Sigmoid colon (tissue), 7 donors: Measurements from ENCODE around the gene CCDC146. TPM values are rescaled to one million over a fixed set of nuclear protein-coding genes. Genes with fewer than 3 reads are reported as not detected.
"Not testable (repeated sequence)": the region's sequence is repeated elsewhere in the genome, so short reads cannot be mapped to it uniquely, and the experiment has no call there.

ENCODE experiments used
- DNase-seq: peaks from one replicate; pipeline ENCODE4 v3.0.0-alpha.2; 2019
- H3K27ac ChIP-seq, 4 donors: fragments of 200-600 bp; sonication (generic); one replicate each; pipeline ENCODE4 v1.5.1; 2016 to 2019; ENCODE audit warnings: mild to moderate bottlenecking in 1 of 4
- H3K27me3 ChIP-seq, 3 donors: fragments of 200-600 bp; sonication (generic); one replicate each; pipeline ENCODE4 v1.5.1; 2019; ENCODE audit warnings: mild to moderate bottlenecking in 1 of 3
- H3K36me3 ChIP-seq, 4 donors: fragments of 200-600 bp; sonication (generic); one replicate each; pipeline ENCODE4 v1.5.1; 2016 to 2019
- H3K4me1 ChIP-seq, 4 donors: fragments of 200-600 bp; sonication (generic); one replicate each; pipeline ENCODE4 v1.5.1; 2017 to 2019
- H3K4me3 ChIP-seq, 4 donors: fragments of 200-600 bp; sonication (generic); one replicate each; pipeline ENCODE4 v1.5.1; 2017 to 2019; ENCODE audit warnings: mild to moderate bottlenecking in 2 of 4, moderate library complexity in 1 of 4
- H3K9me3 ChIP-seq, 4 donors: fragments of 200-600 bp in 3 of 4; sonication (generic) in 3 of 4; one replicate each; pipeline versions ENCODE4 v1.5.1 to v1.6.1; 2013 to 2019
- EP300 ChIP-seq, 4 donors: sonication (generic); formaldehyde crosslinking; IDR thresholded peaks; one replicate each; pipeline ENCODE4 v1.6.1; 2017; ENCODE audit warnings: antibody characterized with exemption in 4 of 4
- POLR2A ChIP-seq, 2 donors: fragments of 450-650 bp; IDR thresholded peaks; one replicate each; pipeline ENCODE4 v1.6.1; 2016; ENCODE audit warnings: antibody characterized with exemption in 2 of 2, mild to moderate bottlenecking in 2 of 2, moderate library complexity in 2 of 2
- POLR2AphosphoS5 ChIP-seq, 4 donors: sonication (generic); formaldehyde crosslinking; IDR thresholded peaks; one replicate each; pipeline ENCODE4 v1.6.1; 2017; ENCODE audit warnings: antibody characterized with exemption in 4 of 4
- WGBS, 2 donors: extraction: QIAGEN DNeasy Blood & Tissue Kit; methylation state at CpG; one replicate each; pipeline ENCODE4 v1.1.7; 2013; 5-methylcytosine and 5-hydroxymethylcytosine counted together
- intact Hi-C: fragments of 100-400 bp; cut with DNase I; formaldehyde crosslinking; loops from one replicate; pipeline ENCODE4 v1.15.1; 2023
- polyA plus RNA-seq, 3 donors: library from polyadenylated mRNA; stranded (reverse); fragments of 200-250 nt; gene quantifications; one replicate each; pipeline ENCODE4 v1.2.3, GENCODE V29; 2013
- total RNA-seq, 4 donors: library from RNA; depleted of rRNA; stranded (reverse); fragments of >200 nt; gene quantifications; one replicate each; pipeline ENCODE4 v1.1.0, GENCODE V29; 2016
- TF ChIP-seq, protein P1 (sequence below), 4 experiments: fragments of 450-650 bp in 3 of 4; fragments of 200-600 bp in 1 of 4; IDR thresholded peaks; one replicate each; pipeline ENCODE4 v1.5.1; 2016 to 2019; ENCODE audit warnings: antibody characterized with exemption in 4 of 4, mild to moderate bottlenecking in 3 of 4, moderate library complexity in 2 of 4
- donor health status: healthy with polysubstance abuse.
- donor health status: Bipolar disorder and iron deficiency.
- donor health status: healthy.

The CCDC146 gene
- total and polyA plus RNA-seq, 7 donors, result 2.3 to 45.7 (median 18.4) TPM

DNA sequence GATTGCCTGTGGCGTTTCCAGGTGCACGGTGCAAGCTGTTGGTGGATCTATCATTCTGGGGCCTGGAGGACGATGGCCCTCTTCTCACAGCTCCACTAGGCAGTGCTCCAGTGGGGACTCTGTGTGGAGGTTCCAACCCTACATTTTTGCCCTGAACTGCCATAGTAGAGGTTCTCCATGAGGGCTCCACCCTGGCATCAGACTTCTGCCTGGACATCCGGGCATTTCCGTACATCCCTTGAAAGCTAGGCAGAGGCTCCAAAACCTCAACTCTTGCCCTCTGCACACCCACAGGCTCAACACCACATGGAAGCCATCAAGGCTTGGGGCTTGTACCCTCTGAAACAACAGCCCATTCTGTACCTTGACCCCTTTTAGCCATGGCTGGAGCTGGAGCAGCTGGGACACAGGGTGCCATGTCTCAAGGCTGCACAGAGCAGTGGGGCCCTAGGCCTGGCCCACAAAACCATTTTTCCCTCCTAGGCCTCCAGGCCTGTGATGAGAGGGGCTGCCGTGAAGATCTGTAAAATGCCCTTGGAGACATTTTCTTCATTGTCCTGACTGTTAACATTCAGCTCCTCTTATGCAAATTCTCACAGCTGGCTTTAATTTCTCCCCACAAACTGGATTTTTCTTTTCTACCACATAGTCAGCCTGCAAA lies 87.2 kb downstream of the CCDC146 start:
- Histone ChIP-seq H3K4me1 (no peaks in the 10 kb centered on the region), H3K36me3 (no peaks in the 10 kb centered on the region), H3K27me3 (no peaks in the 10 kb centered on the region), H3K27ac (no peak overlapping the region), H3K9me3 (peaks cover 0 to 12% (median 0%) of the 10 kb centered on the region in 4 donors), H3K4me3 (no peak overlapping the region)
- intact Hi-C loops, result no loop called here
- WGBS, 2 donors, result 96 to 98% methylated on average over 6 of the region's 6 CpGs
- TF ChIP-seq EP300 (IDR thresholded peaks at IDR 0.05), result no peak
- TF ChIP-seq, protein P1, sequence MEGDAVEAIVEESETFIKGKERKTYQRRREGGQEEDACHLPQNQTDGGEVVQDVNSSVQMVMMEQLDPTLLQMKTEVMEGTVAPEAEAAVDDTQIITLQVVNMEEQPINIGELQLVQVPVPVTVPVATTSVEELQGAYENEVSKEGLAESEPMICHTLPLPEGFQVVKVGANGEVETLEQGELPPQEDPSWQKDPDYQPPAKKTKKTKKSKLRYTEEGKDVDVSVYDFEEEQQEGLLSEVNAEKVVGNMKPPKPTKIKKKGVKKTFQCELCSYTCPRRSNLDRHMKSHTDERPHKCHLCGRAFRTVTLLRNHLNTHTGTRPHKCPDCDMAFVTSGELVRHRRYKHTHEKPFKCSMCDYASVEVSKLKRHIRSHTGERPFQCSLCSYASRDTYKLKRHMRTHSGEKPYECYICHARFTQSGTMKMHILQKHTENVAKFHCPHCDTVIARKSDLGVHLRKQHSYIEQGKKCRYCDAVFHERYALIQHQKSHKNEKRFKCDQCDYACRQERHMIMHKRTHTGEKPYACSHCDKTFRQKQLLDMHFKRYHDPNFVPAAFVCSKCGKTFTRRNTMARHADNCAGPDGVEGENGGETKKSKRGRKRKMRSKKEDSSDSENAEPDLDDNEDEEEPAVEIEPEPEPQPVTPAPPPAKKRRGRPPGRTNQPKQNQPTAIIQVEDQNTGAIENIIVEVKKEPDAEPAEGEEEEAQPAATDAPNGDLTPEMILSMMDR (IDR thresholded peaks at IDR 0.05), result no peak
- TF ChIP-seq POLR2AphosphoS5 (IDR thresholded peaks at IDR 0.05), result no peak
- no peak for TF ChIP-seq POLR2A (IDR thresholded peaks at IDR 0.05)
- DNase-seq, result no peak

DNA sequence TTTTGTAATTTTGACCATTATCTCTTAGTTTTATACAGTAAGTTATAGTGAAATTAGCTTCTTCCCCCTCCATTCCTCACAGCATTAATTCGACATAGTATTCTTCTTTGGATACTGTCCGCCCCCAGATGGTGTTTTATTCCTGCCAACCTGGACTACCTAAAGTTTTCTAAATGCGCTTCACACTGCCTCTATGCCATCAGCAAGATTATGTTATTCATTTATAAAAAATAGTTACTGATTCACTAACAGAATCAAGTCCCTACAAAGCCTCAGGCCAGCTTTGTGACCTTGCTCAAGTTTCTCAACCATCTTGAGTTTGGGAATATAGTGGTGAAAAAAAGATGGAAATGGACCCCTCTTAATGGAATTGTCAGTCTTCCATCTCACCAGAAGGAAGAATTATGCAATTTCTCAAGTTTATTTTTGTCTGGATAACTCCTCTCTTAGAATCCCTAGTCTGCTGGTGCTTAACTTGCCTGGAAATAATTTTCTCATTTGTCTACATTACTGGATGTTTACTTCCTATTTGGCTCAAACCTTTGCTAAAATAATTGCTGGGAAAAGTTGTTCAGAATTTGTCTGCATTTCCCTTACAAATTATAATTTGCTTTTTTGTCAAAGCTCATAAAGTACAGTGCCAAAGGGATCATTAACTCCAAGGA lies 93.9 kb downstream of the CCDC146 start:
- no peak for TF ChIP-seq EP300 (IDR thresholded peaks at IDR 0.05)
- no peak for TF ChIP-seq POLR2AphosphoS5 (IDR thresholded peaks at IDR 0.05)
- TF ChIP-seq POLR2A (IDR thresholded peaks at IDR 0.05), result no peak
- TF ChIP-seq, protein P1 (IDR thresholded peaks at IDR 0.05), result no peak
- H3K4me1 ChIP-seq, result no peaks in the 10 kb centered on the region
- WGBS, 2 donors, result 59 to 85% methylated on average over 3 of the region's 3 CpGs
- intact Hi-C loops, result no loop called here
- H3K9me3 ChIP-seq, result no peaks in the 10 kb centered on the region
- no peak for DNase-seq
- H3K27me3 ChIP-seq, result no peaks in the 10 kb centered on the region
- no peaks in the 10 kb centered on the region for H3K36me3 ChIP-seq
- H3K4me3 ChIP-seq, result no peak overlapping the region
- no peak overlapping the region for H3K27ac ChIP-seq

DNA sequence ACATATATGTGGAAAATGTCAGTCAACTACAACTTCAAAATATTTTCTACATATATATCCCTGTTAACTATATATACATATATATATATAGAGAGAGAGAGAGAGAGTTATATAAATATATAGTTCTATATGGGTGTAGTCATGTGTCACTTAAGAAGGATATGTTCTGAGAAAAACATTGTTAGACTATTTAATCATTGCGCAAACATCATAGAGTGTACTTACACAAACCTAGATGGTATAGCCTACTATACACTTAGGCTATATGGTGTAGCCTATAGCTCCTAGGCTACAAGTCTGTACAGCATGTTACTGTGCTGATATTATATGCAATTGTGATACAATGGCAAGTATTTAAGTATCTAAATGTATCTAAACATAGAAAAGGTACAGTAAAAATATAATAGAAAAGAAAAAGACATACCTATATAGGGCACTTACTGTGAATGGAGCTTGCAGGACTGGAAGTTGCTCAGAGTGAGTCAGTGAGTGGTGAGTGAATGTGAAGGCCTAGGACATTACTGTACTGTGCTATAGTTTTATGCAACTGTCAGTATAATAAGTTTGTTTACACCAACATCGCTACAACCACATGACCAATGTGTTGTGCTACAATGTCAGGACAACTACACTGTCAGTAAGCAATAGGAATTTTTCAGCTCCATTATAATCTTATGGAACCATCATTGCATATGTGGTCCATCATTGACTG lies 95.2 kb downstream of the CCDC146 start:
- Histone ChIP-seq H3K27ac (no peak overlapping the region), H3K4me1 (no peaks in the 10 kb centered on the region), H3K36me3 (no peaks in the 10 kb centered on the region), H3K27me3 (no peaks in the 10 kb centered on the region), H3K4me3 (no peak overlapping the region), H3K9me3 (no peaks in the 10 kb centered on the region)
- 93 to 95% methylated on average over 2 of the region's 2 CpGs for WGBS, 2 donors
- DNase-seq, result no peak
- TF ChIP-seq POLR2AphosphoS5 (IDR thresholded peaks at IDR 0.05), result no peak
- TF ChIP-seq, protein P1 (IDR thresholded peaks at IDR 0.05), result no peak
- no peak for TF ChIP-seq EP300 (IDR thresholded peaks at IDR 0.05)
- intact Hi-C loops, result no loop called here

DNA sequence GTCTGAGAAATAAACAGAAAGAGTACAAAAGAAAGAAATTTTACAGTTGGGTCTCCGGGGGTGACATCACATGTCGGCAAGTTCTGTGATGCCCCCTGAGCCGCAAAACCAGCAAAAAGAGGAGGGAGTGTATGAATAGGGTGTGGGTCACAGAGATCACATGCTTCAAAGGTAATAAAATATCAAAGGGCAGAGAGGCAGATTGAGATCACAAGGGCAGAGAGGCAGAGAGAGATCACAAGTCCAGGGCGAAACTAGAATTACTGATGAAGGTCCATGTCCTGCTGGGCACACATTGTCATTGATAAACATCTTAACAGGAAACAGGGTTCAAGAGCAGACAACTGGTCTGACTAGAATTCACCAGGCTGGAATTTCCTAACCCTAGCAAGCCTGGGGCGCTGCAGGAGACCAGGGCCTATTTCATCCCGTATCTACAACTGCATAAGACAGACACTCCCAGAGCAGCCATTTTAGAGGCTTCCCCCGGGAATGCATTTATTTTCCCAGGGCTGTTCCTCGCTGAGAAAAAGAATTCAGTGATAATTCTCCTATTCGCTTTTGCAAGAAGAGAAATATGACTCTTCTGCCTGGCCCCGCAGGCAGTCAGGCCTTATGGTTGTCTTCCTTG lies 97.4 kb downstream of the CCDC146 start:
- WGBS, 2 donors, result 87 to 91% methylated on average over 10 of the region's 10 CpGs
- H3K4me1 ChIP-seq, H3K9me3 ChIP-seq, H3K36me3 ChIP-seq, H3K4me3 ChIP-seq, DNase-seq, intact Hi-C loops, H3K27me3 ChIP-seq, H3K27ac ChIP-seq: not testable (repeated sequence)

DNA sequence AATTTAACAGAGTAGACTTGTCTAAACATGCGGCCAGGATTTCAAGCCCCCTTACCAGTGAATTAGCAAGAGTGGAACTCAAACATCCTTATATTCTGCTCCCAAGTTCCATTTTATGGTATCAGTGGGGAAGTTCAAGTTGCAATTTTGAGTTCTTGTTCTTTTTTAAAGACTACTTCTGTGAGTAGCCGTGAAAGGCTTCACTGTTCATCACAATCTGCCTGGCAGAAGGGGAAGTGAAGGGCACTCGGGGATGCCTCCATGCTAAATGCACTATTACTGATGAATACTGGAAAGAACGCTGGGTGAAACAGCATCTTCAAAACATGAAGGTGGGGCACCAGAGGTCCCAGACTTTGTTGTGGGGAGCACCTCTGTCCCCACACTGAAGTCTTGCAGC lies 99.7 kb downstream of the CCDC146 start:
- H3K4me3 ChIP-seq, result no peak overlapping the region
- H3K4me1 ChIP-seq, result peaks cover 0 to 9% (median 2%) of the 10 kb centered on the region in 4 donors

More for the DNA sequence above, 99.7 kb downstream of the CCDC146 start:
- no peak for TF ChIP-seq EP300 (IDR thresholded peaks at IDR 0.05)
- no peak for TF ChIP-seq POLR2A (IDR thresholded peaks at IDR 0.05)
- no peak for TF ChIP-seq POLR2AphosphoS5 (IDR thresholded peaks at IDR 0.05)
- TF ChIP-seq, protein P1 (IDR thresholded peaks at IDR 0.05), result no peak
- intact Hi-C loops, result no loop called here
- no peaks in the 10 kb centered on the region for H3K9me3 ChIP-seq
- 80 to 93% methylated on average over 4 of the region's 4 CpGs for WGBS, 2 donors
- no peaks in the 10 kb centered on the region for H3K36me3 ChIP-seq
- H3K27ac ChIP-seq, result no peak overlapping the region
- DNase-seq, result no peak
- H3K27me3 ChIP-seq, result no peaks in the 10 kb centered on the region
